IMR-90 (cell line): ENCODE data around the gene DDX27. TPM values are rescaled to one million over a fixed set of nuclear protein-coding genes. Genes with fewer than 3 reads are reported as not detected.
A peak's percentile ranks its signal among the peaks of the same experiment; 100 is the strongest.

Experiments
- ATAC-seq: fragments of 200-7000 bp; cut with Tn5 transposase; 2 replicates; pipeline ENCODE4 v1.9.1; 2020; ENCODE audit warnings: low read depth, mild to moderate bottlenecking, moderate library complexity
- BruUV-seq: library from RNA; stranded (reverse); fragments of 400-500 nt; replicated peaks from 2 replicates; lab custom pipeline; 2021; lab: Mats Ljungman, UMichigan
- CTCF ChIA-PET: fragments of 300-600 bp; formaldehyde crosslinking; extraction: SDS; loops from one replicate; lab custom pipeline; 2021; ENCODE audit warnings: antibody characterized with exemption; lab: Yijun Ruan, JAX
- POLR2A ChIA-PET: fragments of 300-600 bp; sonication (Branson Sonifier 250); formaldehyde crosslinking; loops from one replicate; lab custom pipeline; 2022; ENCODE audit warnings: antibody characterized with exemption; ENCODE audit not compliant: unreplicated experiment; lab: Charles Lee
- DNase-seq: peaks from one replicate; pipeline ENCODE4 v3.0.0; 2013
- H2AFZ ChIP-seq: replicated peaks from 2 replicates; pipeline ENCODE3; 2013; ENCODE audit warnings: low read length, mild to moderate bottlenecking; ENCODE audit not compliant: poor library complexity
- H2AK5ac ChIP-seq: 2 replicates; pipeline ENCODE4 v1.6.1; 2013; ENCODE audit warnings: low read depth, low read length, inconsistent platforms
- H2AK9ac ChIP-seq: replicated peaks from 2 replicates; pipeline ENCODE3; 2013; ENCODE audit warnings: mild to moderate bottlenecking, low read depth, low read length, moderate library complexity; ENCODE audit not compliant: poor library complexity
- H2BK120ac ChIP-seq: 2 replicates; pipeline ENCODE4 v1.6.1; 2013; ENCODE audit warnings: low read depth, low read length, inconsistent platforms
- H2BK15ac ChIP-seq: 3 replicates; pipeline ENCODE4 v1.6.1; 2013; ENCODE audit warnings: low read depth, low read length, inconsistent platforms
- H2BK20ac ChIP-seq: 2 replicates; pipeline ENCODE4 v1.6.1; 2013; ENCODE audit warnings: low read depth, mild to moderate bottlenecking, inconsistent platforms, low read length, moderate library complexity
- H2BK5ac ChIP-seq: 2 replicates; pipeline ENCODE4 v1.6.1; 2013; ENCODE audit warnings: mild to moderate bottlenecking, low read depth, low read length, inconsistent platforms; ENCODE audit not compliant: poor library complexity, severe bottlenecking
- H3K14ac ChIP-seq: replicated peaks from 2 replicates; pipeline ENCODE4 v1.6.1; 2013; ENCODE audit warnings: low read depth, low read length, inconsistent platforms
- H3K18ac ChIP-seq: 2 replicates; pipeline ENCODE4 v1.6.1; 2013; ENCODE audit warnings: low read depth, low read length, control low read depth
- H3K23ac ChIP-seq: 2 replicates; pipeline ENCODE4 v1.6.1; 2013; ENCODE audit warnings: low read depth, low read length, inconsistent platforms
- H3K27ac ChIP-seq: 2 replicates; pipeline ENCODE4 v1.5.1; 2013; ENCODE audit warnings: mild to moderate bottlenecking, control low read depth, low read length; ENCODE audit not compliant: insufficient read depth
- H3K27me3 ChIP-seq: 2 replicates; pipeline ENCODE4 v1.6.1; 2013; ENCODE audit warnings: low read length; ENCODE audit not compliant: control insufficient read depth, insufficient read depth
- H3K36me3 ChIP-seq: 2 replicates; pipeline ENCODE4 v1.6.1; 2013; ENCODE audit warnings: low read length, mixed read lengths; ENCODE audit not compliant: control insufficient read depth, insufficient read depth
- H3K4ac ChIP-seq: 2 replicates; pipeline ENCODE4 v1.6.1; 2013; ENCODE audit warnings: low read depth, low read length, inconsistent platforms
- H3K4me1 ChIP-seq: 2 replicates; pipeline ENCODE4 v1.6.1; 2013; ENCODE audit warnings: low read length, mixed read lengths; ENCODE audit not compliant: control insufficient read depth, insufficient read depth
- H3K4me2 ChIP-seq: 2 replicates; pipeline ENCODE4 v1.6.1; 2013; ENCODE audit warnings: low read depth, mild to moderate bottlenecking, control low read depth, low read length, moderate library complexity
- H3K4me3 ChIP-seq: 2 replicates; pipeline ENCODE4 v1.5.1; 2013; ENCODE audit warnings: low read depth, mild to moderate bottlenecking, control low read depth, low read length, moderate library complexity; ENCODE audit not compliant: insufficient read depth
- H3K56ac ChIP-seq: 2 replicates; pipeline ENCODE4 v1.6.1; 2013; ENCODE audit warnings: low read length, inconsistent platforms; ENCODE audit not compliant: insufficient read depth; ENCODE audit errors: extremely low read depth
- H3K79me1 ChIP-seq, 2 experiments: 2 replicates each; pipeline ENCODE4 v1.6.1; 2013; ENCODE audit warnings: low read length in 2 of 2, inconsistent platforms in 1 of 2, low read depth in 1 of 2
- H3K9ac ChIP-seq: 2 replicates; pipeline ENCODE4 v1.6.1; 2013; ENCODE audit warnings: low read depth, low read length, control low read depth
- H3K9me1 ChIP-seq: 2 replicates; pipeline ENCODE4 v1.6.1; 2013; ENCODE audit warnings: low read length, inconsistent platforms; ENCODE audit not compliant: insufficient read depth
- H3K9me3 ChIP-seq: 2 replicates; pipeline ENCODE4 v1.6.1; 2013; ENCODE audit warnings: low read length; ENCODE audit not compliant: control insufficient read depth, insufficient read depth
- H4K20me1 ChIP-seq: 2 replicates; pipeline ENCODE4 v1.6.1; 2013; ENCODE audit warnings: low read length, inconsistent platforms; ENCODE audit not compliant: insufficient read depth
- H4K5ac ChIP-seq: 2 replicates; pipeline ENCODE4 v1.6.1; 2013; ENCODE audit warnings: mild to moderate bottlenecking, low read depth, low read length, control low read depth
- H4K8ac ChIP-seq, 2 experiments: 2 replicates each; pipeline ENCODE4 v1.6.1; 2013; ENCODE audit warnings: low read depth in 2 of 2, low read length in 2 of 2, control low read depth in 1 of 2, inconsistent platforms in 1 of 2
- H4K91ac ChIP-seq: 2 replicates; pipeline ENCODE4 v1.6.1; 2013; ENCODE audit warnings: low read depth, low read length, inconsistent platforms; ENCODE audit not compliant: insufficient read depth
- BHLHE40 ChIP-seq: fragments of 150-350 bp; IDR thresholded peaks from 2 replicates; pipeline ENCODE4 v1.6.1; 2016; ENCODE audit warnings: mild to moderate bottlenecking, low read depth, low read length
- CEBPB ChIP-seq: IDR thresholded peaks from 2 replicates; pipeline ENCODE4 v1.6.1; 2012; ENCODE audit warnings: low read depth, low read length, improper control_type of control experiment
- CHD1 ChIP-seq: IDR thresholded peaks from 2 replicates; pipeline ENCODE4 v1.6.1; 2012; ENCODE audit warnings: low read depth, low read length, improper control_type of control experiment
- CTCF ChIP-seq: conservative IDR thresholded peaks from 2 replicates; pipeline ENCODE4 v1.5.1; 2012; ENCODE audit warnings: mild to moderate bottlenecking, low read depth, low read length, improper control_type of control experiment
- ELK1 ChIP-seq: fragments of 150-350 bp; IDR thresholded peaks from 2 replicates; pipeline ENCODE4 v1.6.1; 2016; ENCODE audit warnings: low read depth, mild to moderate bottlenecking, low read length, moderate library complexity, borderline replicate concordance
- FOS ChIP-seq: fragments of 150-350 bp; IDR thresholded peaks from 2 replicates; pipeline ENCODE4 v1.6.1; 2016; ENCODE audit warnings: low read depth, low read length
- MAFK ChIP-seq: IDR thresholded peaks from 2 replicates; pipeline ENCODE4 v1.6.1; 2012; ENCODE audit warnings: low read depth, low read length, improper control_type of control experiment
- MAZ ChIP-seq: IDR thresholded peaks from 2 replicates; pipeline ENCODE4 v1.6.1; 2012; ENCODE audit warnings: low read depth, mild to moderate bottlenecking, low read length, improper control_type of control experiment, moderate library complexity, borderline replicate concordance
- NFE2L2 ChIP-seq: fragments of 150-350 bp; IDR thresholded peaks from 2 replicates; pipeline ENCODE4 v1.6.1; 2016; ENCODE audit warnings: low read depth, mild to moderate bottlenecking, low read length
- POLR2A ChIP-seq: IDR thresholded peaks from 2 replicates; pipeline ENCODE4 v1.6.1; 2012; ENCODE audit warnings: mild to moderate bottlenecking, low read depth, low read length
- RCOR1 ChIP-seq: IDR thresholded peaks from 2 replicates; pipeline ENCODE4 v1.6.1; 2012; ENCODE audit warnings: mild to moderate bottlenecking, low read length, improper control_type of control experiment; ENCODE audit not compliant: insufficient replicate concordance
- RFX5 ChIP-seq: IDR thresholded peaks from 2 replicates; pipeline ENCODE4 v1.8.0; 2012; ENCODE audit warnings: low read depth, mild to moderate bottlenecking, low read length, moderate library complexity
- SMC3 ChIP-seq: fragments of 150-350 bp; IDR thresholded peaks from 2 replicates; pipeline ENCODE4 v1.6.1; 2016; ENCODE audit warnings: low read depth, mild to moderate bottlenecking, antibody characterized with exemption, low read length, moderate library complexity
- USF2 ChIP-seq: fragments of 150-350 bp; IDR thresholded peaks from 2 replicates; pipeline ENCODE4 v1.6.1; 2017; ENCODE audit warnings: mild to moderate bottlenecking, antibody characterized with exemption, low read length, low read depth
- WGBS, 2 experiments: methylation state at CpG; one replicate each; pipeline versions ENCODE4 v1.1.5 to v1.1.7; 2013; ENCODE audit warnings: missing lambda C conversion rate in 2 of 2; ENCODE audit not compliant: insufficient read length in 1 of 2; ENCODE audit errors: extremely low coverage in 2 of 2; 5-methylcytosine and 5-hydroxymethylcytosine counted together
- dilution Hi-C: fragments of 300-500 bp; cut with HindIII; formaldehyde crosslinking; loops from one replicate; pipeline ENCODE4 v1.14.3; 2018; ENCODE audit warnings: low sequenced_read_pairs; ENCODE audit not compliant: unreplicated experiment
- in situ Hi-C: fragments of 300-500 bp; cut with MboI; formaldehyde crosslinking; loops from 3 replicates; pipeline ENCODE4 v1.14.3; 2019; ENCODE audit warnings: low sequenced_read_pairs, inconsistent platforms, mixed read lengths
- intact Hi-C: fragments of 100-400 bp; cut with micrococcal nuclease; formaldehyde crosslinking; loops from 2 replicates; pipeline ENCODE4 v1.10.0; 2022
- polyA plus RNA-seq, 3 experiments: library from polyadenylated mRNA; depleted of rRNA; stranded (reverse); fragments of >200 nt; gene quantifications; 2 replicates each; pipeline ENCODE4 v1.2.3, GENCODE V29; 2012; ENCODE audit warnings: low replicate concordance in 1 of 3
- total RNA-seq: library from RNA; depleted of rRNA; stranded (reverse); fragments of >200 nt; gene quantifications from 2 replicates; pipeline ENCODE4 v1.2.3, GENCODE V29; 2012

The DDX27 gene
- total and polyA plus RNA-seq, 2 of the 4 experiments (the other 2 are of a cell fraction), result 33.2 to 36.7 TPM

- no peak overlapping the region for H4K91ac ChIP-seq
- no peak overlapping the region for H2BK15ac ChIP-seq
- intact Hi-C loops (no loop called here), dilution Hi-C loops (no loop called here), in situ Hi-C loops (no loop called here)
- TF ChIP-seq MAZ, result no peak
- no peak for TF ChIP-seq POLR2A
- no peak for TF ChIP-seq ELK1
- no peak for TF ChIP-seq MAFK
- no peak for TF ChIP-seq CEBPB
- TF ChIP-seq SMC3, result no peak
- TF ChIP-seq NFE2L2, result no peak
- no peak for TF ChIP-seq USF2
- TF ChIP-seq BHLHE40, result no peak
- no peak for TF ChIP-seq FOS
- no peak for TF ChIP-seq CTCF
- TF ChIP-seq CHD1, result no peak
- no peak for TF ChIP-seq RCOR1
- no peak for TF ChIP-seq RFX5
- no peak overlapping the region for H2BK5ac ChIP-seq
- H3K9me3 ChIP-seq, result no peaks in the 10 kb centered on the region
- peak; percentile 39 for DNase-seq
- no peak overlapping the region for H3K4me2 ChIP-seq
- POLR2A ChIA-PET, result no interaction called here
- H4K5ac ChIP-seq, result no peak overlapping the region
- H3K9me1 ChIP-seq, result peaks cover 18% of the 10 kb centered on the region
- no TSS peak for BruUV-seq
- CTCF ChIA-PET, result interaction anchor here (1.4 kb wide), 1 partner anchor 24 kb away, joined by 3 read pairs; no protein-coding TSS in a partner anchor
- no peak overlapping the region for H3K9ac ChIP-seq
- no peak overlapping the region for H2AK5ac ChIP-seq
- peak overlapping the region; percentile 26 for H2AFZ ChIP-seq
- peaks cover 1% of the 10 kb centered on the region; the same call in 1 of the 2 replicates for H3K4me1 ChIP-seq
- H3K14ac ChIP-seq, result no peak overlapping the region
- no peak overlapping the region for H3K56ac ChIP-seq
- ATAC-seq, result peak; percentile 18; the same call in 1 of the 2 replicates
- no peak overlapping the region for H2AK9ac ChIP-seq
- H2BK120ac ChIP-seq, result no peak overlapping the region
- no peak overlapping the region for H3K27ac ChIP-seq
- H3K27me3 ChIP-seq, result no peaks in the 10 kb centered on the region
- H4K8ac ChIP-seq, result no peak overlapping the region
- 96% methylated on average over 3 of the region's 7 CpGs; no CpG with 5 or more reads in 1 of the 2 experiments for WGBS, 2 experiments
- H3K4ac ChIP-seq, result no peak overlapping the region
- no peak overlapping the region for H2BK20ac ChIP-seq
- no peak overlapping the region for H3K23ac ChIP-seq
- no peak overlapping the region for H3K18ac ChIP-seq
- peaks cover 36% of the 10 kb centered on the region for H3K36me3 ChIP-seq
- peaks cover 63% of the 10 kb centered on the region for H4K20me1 ChIP-seq
- H3K4me3 ChIP-seq, result no peak overlapping the region
- H3K79me1 ChIP-seq, result peaks cover 27 to 59% of the 10 kb centered on the region in 2 experiments
These were observed 51.0 kb downstream of the DDX27 start for GRCh38 chr20:49270177-49270576.
